HepG2 (cell line): Measurements from ENCODE around the gene ASH1L. TPM values are rescaled to one million over a fixed set of nuclear protein-coding genes. Genes with fewer than 3 reads are reported as not detected.
A peak's percentile ranks its signal among the peaks of the same experiment; 100 is the strongest.

ENCODE experiments used
- ARHGAP35 ChIP-seq: sonication (generic); formaldehyde crosslinking; IDR thresholded peaks from 2 replicates; pipeline ENCODE4 v1.9.0; 2022; ENCODE audit warnings: mild to moderate bottlenecking, inconsistent platforms, moderate library complexity, missing genetic modification reagents, borderline replicate concordance
- ARNT ChIP-seq: fragments of 450-650 bp; IDR thresholded peaks from 2 replicates; pipeline ENCODE4 v1.6.1; 2017
- ERF ChIP-seq: IDR thresholded peaks from 2 replicates; pipeline ENCODE4 v1.6.1; 2018; ENCODE audit warnings: missing biosample characterization, missing genetic modification reagents
- HDAC1 ChIP-seq: sonication (generic); formaldehyde crosslinking; IDR thresholded peaks from 2 replicates; pipeline ENCODE4 v1.5.1; 2020; ENCODE audit warnings: mild to moderate bottlenecking, missing genetic modification reagents
- MAF1 ChIP-seq: sonication (generic); formaldehyde crosslinking; IDR thresholded peaks from 2 replicates; pipeline ENCODE4 v1.5.0; 2020; ENCODE audit warnings: missing genetic modification reagents, borderline replicate concordance
- NBN ChIP-seq: fragments of 450-650 bp; conservative IDR thresholded peaks from 2 replicates; pipeline ENCODE4 v1.6.1; 2017
- RARG ChIP-seq: sonication (generic); formaldehyde crosslinking; IDR thresholded peaks from 2 replicates; pipeline ENCODE4 v1.4.0; 2020; ENCODE audit warnings: low read depth, mild to moderate bottlenecking, missing genetic modification reagents
- REL ChIP-seq: sonication (generic); formaldehyde crosslinking; conservative IDR thresholded peaks from 2 replicates; pipeline ENCODE4 v1.8.0; 2022; ENCODE audit warnings: mild to moderate bottlenecking, missing genetic modification reagents, moderate library complexity
- RFX1 ChIP-seq: fragments of 450-650 bp; IDR thresholded peaks from 2 replicates; pipeline ENCODE4 v1.6.1; 2017
- SALL1 ChIP-seq: sonication (generic); formaldehyde crosslinking; IDR thresholded peaks from 2 replicates; pipeline ENCODE4 v1.8.0; 2022; ENCODE audit warnings: mild to moderate bottlenecking, missing genetic modification reagents
- SKI ChIP-seq: fragments of 450-650 bp; IDR thresholded peaks from one replicate; pipeline ENCODE4 v1.6.1; 2018; ENCODE audit warnings: mild to moderate bottlenecking; ENCODE audit not compliant: partially characterized antibody
- SOX5 ChIP-seq: IDR thresholded peaks from 2 replicates; pipeline ENCODE4 v1.6.1; 2016; ENCODE audit warnings: borderline replicate concordance
- ZC3H13 ChIP-seq: sonication (generic); formaldehyde crosslinking; IDR thresholded peaks from 2 replicates; pipeline ENCODE4 v1.8.1; 2023; ENCODE audit warnings: mild to moderate bottlenecking, missing genetic modification reagents, moderate library complexity
- ZNF263 ChIP-seq: sonication (generic); formaldehyde crosslinking; IDR thresholded peaks from 2 replicates; pipeline ENCODE4 v1.4.0; 2020; ENCODE audit warnings: missing genetic modification reagents
- ZNF883 ChIP-seq: sonication (generic); formaldehyde crosslinking; IDR thresholded peaks from 2 replicates; pipeline ENCODE4 v1.5.1; 2020; ENCODE audit warnings: mild to moderate bottlenecking, missing genetic modification reagents; ENCODE audit errors: not compliant biosample characterization
- polyA plus RNA-seq, 8 experiments: library from polyadenylated mRNA; depleted of rRNA in 3 of 8; stranded (reverse) in 7 of 8; unstranded in 1 of 8; fragments of >200 nt; fragmentation: Illumina TruSeq in 4 of 8; extraction: Trizol in 4 of 8; gene quantifications; 2 replicates each; pipeline versions ENCODE4 v1.2.1 to v1.2.3, GENCODE V29; 2011 to 2016; ENCODE audit warnings: low read depth in 4 of 8, missing spikeins in 1 of 8, mixed read lengths in 1 of 8; ENCODE audit not compliant: insufficient read depth in 1 of 8
- total RNA-seq, 5 experiments: library from RNA; depleted of rRNA; stranded (reverse); fragments of >200 nt; fragmentation: Illumina TruSeq; extraction: Trizol; gene quantifications; 2 replicates each; pipeline ENCODE4 v1.2.3, GENCODE V29; 2016; ENCODE audit warnings: low read depth in 1 of 5
- TF ChIP-seq, protein P1 (sequence below): IDR thresholded peaks from 2 replicates; pipeline ENCODE4 v1.6.1; 2016
- TF ChIP-seq, protein P2 (sequence below): sonication (generic); formaldehyde crosslinking; IDR thresholded peaks from 2 replicates; pipeline ENCODE4 v1.8.0; 2022; ENCODE audit warnings: low read depth, missing genetic modification reagents
- TF ChIP-seq, protein P3 (sequence below): sonication (generic); formaldehyde crosslinking; IDR thresholded peaks from 2 replicates; pipeline ENCODE4 v1.4.0; 2020; ENCODE audit warnings: mild to moderate bottlenecking, missing genetic modification reagents
- TF ChIP-seq, protein P4 (sequence below): sonication (generic); formaldehyde crosslinking; IDR thresholded peaks from 2 replicates; pipeline ENCODE4 v1.5.0; 2020; ENCODE audit warnings: mild to moderate bottlenecking, missing genetic modification reagents

The ASH1L gene
- total and polyA plus RNA-seq, 2 of the 13 experiments (the other 11 are each of a cell fraction or from before 2014, with no cell fraction given) = 10.2 to 15.3 TPM

- TF ChIP-seq SOX5 = no peak; the same call in 1 of the 2 replicates
- TF ChIP-seq, protein P1, sequence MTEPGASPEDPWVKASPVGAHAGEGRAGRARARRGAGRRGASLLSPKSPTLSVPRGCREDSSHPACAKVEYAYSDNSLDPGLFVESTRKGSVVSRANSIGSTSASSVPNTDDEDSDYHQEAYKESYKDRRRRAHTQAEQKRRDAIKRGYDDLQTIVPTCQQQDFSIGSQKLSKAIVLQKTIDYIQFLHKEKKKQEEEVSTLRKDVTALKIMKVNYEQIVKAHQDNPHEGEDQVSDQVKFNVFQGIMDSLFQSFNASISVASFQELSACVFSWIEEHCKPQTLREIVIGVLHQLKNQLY (CRISPR knock-in tag) = 0 out of 2 replicates have a peak, but pooled peaks have one; percentile 11
- peak; percentile 51; the same call in 1 of the 2 replicates for TF ChIP-seq SALL1 (CRISPR knock-in tag)
- TF ChIP-seq, protein P2, sequence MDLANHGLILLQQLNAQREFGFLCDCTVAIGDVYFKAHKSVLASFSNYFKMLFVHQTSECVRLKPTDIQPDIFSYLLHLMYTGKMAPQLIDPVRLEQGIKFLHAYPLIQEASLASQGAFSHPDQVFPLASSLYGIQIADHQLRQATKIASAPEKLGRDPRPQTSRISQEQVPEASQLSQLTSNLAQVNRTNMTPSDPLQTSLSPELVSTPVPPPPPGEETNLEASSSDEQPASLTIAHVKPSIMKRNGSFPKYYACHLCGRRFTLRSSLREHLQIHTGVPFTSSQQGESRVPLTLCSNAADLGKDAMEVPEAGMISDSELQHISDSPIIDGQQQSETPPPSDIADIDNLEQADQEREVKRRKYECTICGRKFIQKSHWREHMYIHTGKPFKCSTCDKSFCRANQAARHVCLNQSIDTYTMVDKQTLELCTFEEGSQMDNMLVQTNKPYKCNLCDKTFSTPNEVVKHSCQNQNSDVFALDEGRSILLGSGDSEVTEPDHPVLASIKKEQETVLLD = no peak
- TF ChIP-seq, protein P3, sequence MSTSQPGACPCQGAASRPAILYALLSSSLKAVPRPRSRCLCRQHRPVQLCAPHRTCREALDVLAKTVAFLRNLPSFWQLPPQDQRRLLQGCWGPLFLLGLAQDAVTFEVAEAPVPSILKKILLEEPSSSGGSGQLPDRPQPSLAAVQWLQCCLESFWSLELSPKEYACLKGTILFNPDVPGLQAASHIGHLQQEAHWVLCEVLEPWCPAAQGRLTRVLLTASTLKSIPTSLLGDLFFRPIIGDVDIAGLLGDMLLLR (CRISPR knock-in tag) = no peak
- peak; percentile 20 for TF ChIP-seq SKI
- no peak for TF ChIP-seq RARG (CRISPR knock-in tag)
- TF ChIP-seq, protein P4, sequence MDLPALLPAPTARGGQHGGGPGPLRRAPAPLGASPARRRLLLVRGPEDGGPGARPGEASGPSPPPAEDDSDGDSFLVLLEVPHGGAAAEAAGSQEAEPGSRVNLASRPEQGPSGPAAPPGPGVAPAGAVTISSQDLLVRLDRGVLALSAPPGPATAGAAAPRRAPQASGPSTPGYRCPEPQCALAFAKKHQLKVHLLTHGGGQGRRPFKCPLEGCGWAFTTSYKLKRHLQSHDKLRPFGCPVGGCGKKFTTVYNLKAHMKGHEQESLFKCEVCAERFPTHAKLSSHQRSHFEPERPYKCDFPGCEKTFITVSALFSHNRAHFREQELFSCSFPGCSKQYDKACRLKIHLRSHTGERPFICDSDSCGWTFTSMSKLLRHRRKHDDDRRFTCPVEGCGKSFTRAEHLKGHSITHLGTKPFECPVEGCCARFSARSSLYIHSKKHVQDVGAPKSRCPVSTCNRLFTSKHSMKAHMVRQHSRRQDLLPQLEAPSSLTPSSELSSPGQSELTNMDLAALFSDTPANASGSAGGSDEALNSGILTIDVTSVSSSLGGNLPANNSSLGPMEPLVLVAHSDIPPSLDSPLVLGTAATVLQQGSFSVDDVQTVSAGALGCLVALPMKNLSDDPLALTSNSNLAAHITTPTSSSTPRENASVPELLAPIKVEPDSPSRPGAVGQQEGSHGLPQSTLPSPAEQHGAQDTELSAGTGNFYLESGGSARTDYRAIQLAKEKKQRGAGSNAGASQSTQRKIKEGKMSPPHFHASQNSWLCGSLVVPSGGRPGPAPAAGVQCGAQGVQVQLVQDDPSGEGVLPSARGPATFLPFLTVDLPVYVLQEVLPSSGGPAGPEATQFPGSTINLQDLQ = no peak
- TF ChIP-seq RFX1 = no peak
- peak; percentile 68; the same call in 1 of the 2 replicates for TF ChIP-seq HDAC1
- TF ChIP-seq NBN = no peak
- no peak; the same call in 1 of the 2 replicates for TF ChIP-seq ZNF263 (CRISPR knock-in tag)
- TF ChIP-seq ZNF883 (CRISPR knock-in tag) = no peak
- peak; percentile 48; the same call in 1 of the 2 replicates for TF ChIP-seq ERF
- TF ChIP-seq REL = no peak
- 0 out of 2 replicates have a peak, but pooled peaks have one; percentile 25 for TF ChIP-seq MAF1 (CRISPR knock-in tag)
- peak; percentile 73 for TF ChIP-seq ZC3H13 (CRISPR knock-in tag)
- no peak for TF ChIP-seq ARHGAP35 (CRISPR knock-in tag)
- TF ChIP-seq ARNT = no peak
Observed at GRCh38 chr1:155308493-155309422, 253.8 kb downstream of the ASH1L start, which contains the start of gene FDPS (continued).
